HepG2 (cell line): ENCODE measurements around the gene CAPN14.

Experiments
- CTCF ChIP-seq: sonication (generic); formaldehyde crosslinking; IDR thresholded peaks from 2 replicates; pipeline ENCODE4 v1.5.0; 2020; ENCODE audit warnings: mild to moderate bottlenecking, missing genetic modification reagents, moderate library complexity
- ESRRA ChIP-seq: sonication (generic); formaldehyde crosslinking; IDR thresholded peaks from 2 replicates; pipeline ENCODE4 v1.5.1; 2020; ENCODE audit warnings: mild to moderate bottlenecking, low read depth, missing genetic modification reagents
- POLR2A ChIP-seq, 2 experiments: IDR thresholded peaks; 2 replicates each; pipeline ENCODE4 v1.6.1; 2011; ENCODE audit warnings: low read depth in 2 of 2, low read length in 2 of 2, mild to moderate bottlenecking in 1 of 2, moderate library complexity in 1 of 2; ENCODE audit not compliant: insufficient read depth in 1 of 2
- SALL1 ChIP-seq: sonication (generic); formaldehyde crosslinking; IDR thresholded peaks from 2 replicates; pipeline ENCODE4 v1.8.0; 2022; ENCODE audit warnings: mild to moderate bottlenecking, missing genetic modification reagents
- ZBTB25 ChIP-seq: IDR thresholded peaks from 2 replicates; pipeline ENCODE4 v1.6.1; 2018; ENCODE audit warnings: missing genetic modification reagents
- ZNF781 ChIP-seq: sonication (generic); formaldehyde crosslinking; IDR thresholded peaks from 2 replicates; pipeline ENCODE4 v1.5.1; 2020; ENCODE audit warnings: borderline replicate concordance, mild to moderate bottlenecking, missing genetic modification reagents; ENCODE audit errors: not compliant biosample characterization

GRCh38 chr2:31255911-31256571 is 38.7 kb upstream of the CAPN14 start:
- TF ChIP-seq ZBTB25 (CRISPR knock-in tag) = no peak
- TF ChIP-seq POLR2A (IDR thresholded peaks at IDR 0.05; ENCODE audit: insufficient read depth in 1 of 2, low read depth in 2 of 2, low read length in 2 of 2) = no peak
- no peak for TF ChIP-seq SALL1 (CRISPR knock-in tag)
- no peak for TF ChIP-seq CTCF
- no peak for TF ChIP-seq ESRRA (CRISPR knock-in tag)
- TF ChIP-seq ZNF781 (CRISPR knock-in tag) = no peak
